Vagina (tissue), 2 donors: ENCODE measurements around the gene CCL7. TPM values are rescaled to one million over a fixed set of nuclear protein-coding genes. Genes with fewer than 3 reads are reported as not detected.
A peak's percentile ranks its signal among the peaks of the same experiment; 100 is the strongest.

Source experiments
- DNase-seq, 2 donors: peaks; one replicate each; pipeline ENCODE4 v3.0.0-alpha.2; 2017; ENCODE audit errors: extremely low spot score in 2 of 2
- H3K27ac ChIP-seq: fragments of 200-600 bp; sonication (generic); one replicate; pipeline ENCODE4 v1.5.1; 2019
- H3K27me3 ChIP-seq: fragments of 200-600 bp; sonication (generic); one replicate; pipeline ENCODE4 v1.5.1; 2019
- H3K36me3 ChIP-seq, 2 donors: fragments of 200-600 bp; sonication (generic); one replicate each; pipeline ENCODE4 v1.5.1; 2017 to 2019
- H3K4me1 ChIP-seq: fragments of 200-600 bp; sonication (generic); one replicate; pipeline ENCODE4 v1.5.1; 2019
- H3K4me3 ChIP-seq, 2 donors: fragments of 200-600 bp; sonication (generic); 1 replicate in 1 of 2; 2 replicates in 1 of 2; pipeline ENCODE4 v1.5.1; 2016 to 2019
- H3K9me3 ChIP-seq: fragments of 200-600 bp; sonication (generic); one replicate; pipeline ENCODE4 v1.5.1; 2019
- CTCF ChIP-seq, 3 experiments: fragments of 450-650 bp in 2 of 3; fragments of 200-600 bp in 1 of 3; sonication (generic) in 1 of 3; IDR thresholded peaks; one replicate each; pipeline ENCODE4 v1.5.1; 2017 to 2019; ENCODE audit warnings: antibody characterized with exemption in 3 of 3, mild to moderate bottlenecking in 2 of 3, moderate library complexity in 2 of 3
- POLR2A ChIP-seq, 2 donors: fragments of 450-650 bp; IDR thresholded peaks; one replicate each; pipeline ENCODE4 v1.6.1; 2017; ENCODE audit warnings: antibody characterized with exemption in 2 of 2, mild to moderate bottlenecking in 2 of 2, moderate library complexity in 2 of 2
- POLR2AphosphoS5 ChIP-seq, 2 donors: sonication (generic); formaldehyde crosslinking; IDR thresholded peaks; one replicate each; pipeline ENCODE4 v1.9.0; 2017; ENCODE audit warnings: antibody characterized with exemption in 2 of 2, mild to moderate bottlenecking in 2 of 2, low read depth in 1 of 2; ENCODE audit not compliant: insufficient read depth in 1 of 2
- intact Hi-C: fragments of 100-400 bp; cut with DNase I; formaldehyde crosslinking; loops from one replicate; pipeline ENCODE4 v1.15.1; 2023
- total RNA-seq: library from RNA; depleted of rRNA; stranded (reverse); fragments of >200 nt; gene quantifications from one replicate; pipeline ENCODE4 v1.2.3, GENCODE V29; 2016

Gene CCL7
- total RNA-seq, 1 donor from 2014 or later, result not detected

DNA sequence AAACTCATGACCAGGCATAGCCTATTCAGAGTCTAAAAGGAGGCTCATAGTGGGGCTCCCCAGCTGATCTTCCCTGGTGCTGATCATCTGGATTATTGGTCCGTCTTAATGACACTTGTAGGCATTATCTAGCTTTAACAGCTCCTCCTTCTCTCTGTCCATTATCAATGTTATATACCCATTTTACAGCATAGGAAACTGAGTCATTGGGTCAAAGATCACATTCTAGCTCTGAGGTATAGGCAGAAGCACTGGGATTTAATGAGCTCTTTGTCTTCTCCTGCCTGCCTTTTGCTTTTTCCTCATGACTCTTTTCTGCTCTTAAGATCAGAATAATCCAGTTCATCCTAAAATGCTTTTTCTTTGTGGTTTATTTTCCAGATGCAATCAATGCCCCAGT is 14.2 kb upstream of the CCL7 start:
- intact Hi-C loops, result loop anchor here (2.0 kb wide), 1 partner anchor 57 kb away; no protein-coding TSS in a partner anchor
- Histone ChIP-seq H3K4me1 (peaks cover 59% of the 10 kb centered on the region), H3K36me3 (no peaks in the 10 kb centered on the region), H3K4me3 (peak overlapping the region; percentile 38 to 42), H3K27ac (peak overlapping the region; percentile 84), H3K9me3 (no peaks in the 10 kb centered on the region), H3K27me3 (no peaks in the 10 kb centered on the region)
- no peak for DNase-seq
- TF ChIP-seq CTCF (IDR thresholded peaks at IDR 0.05) (no peak), POLR2AphosphoS5 (IDR thresholded peaks at IDR 0.05; ENCODE audit: insufficient read depth in 1 of 2, low read depth in 1 of 2) (no peak), POLR2A (IDR thresholded peaks at IDR 0.05) (no peak)

DNA sequence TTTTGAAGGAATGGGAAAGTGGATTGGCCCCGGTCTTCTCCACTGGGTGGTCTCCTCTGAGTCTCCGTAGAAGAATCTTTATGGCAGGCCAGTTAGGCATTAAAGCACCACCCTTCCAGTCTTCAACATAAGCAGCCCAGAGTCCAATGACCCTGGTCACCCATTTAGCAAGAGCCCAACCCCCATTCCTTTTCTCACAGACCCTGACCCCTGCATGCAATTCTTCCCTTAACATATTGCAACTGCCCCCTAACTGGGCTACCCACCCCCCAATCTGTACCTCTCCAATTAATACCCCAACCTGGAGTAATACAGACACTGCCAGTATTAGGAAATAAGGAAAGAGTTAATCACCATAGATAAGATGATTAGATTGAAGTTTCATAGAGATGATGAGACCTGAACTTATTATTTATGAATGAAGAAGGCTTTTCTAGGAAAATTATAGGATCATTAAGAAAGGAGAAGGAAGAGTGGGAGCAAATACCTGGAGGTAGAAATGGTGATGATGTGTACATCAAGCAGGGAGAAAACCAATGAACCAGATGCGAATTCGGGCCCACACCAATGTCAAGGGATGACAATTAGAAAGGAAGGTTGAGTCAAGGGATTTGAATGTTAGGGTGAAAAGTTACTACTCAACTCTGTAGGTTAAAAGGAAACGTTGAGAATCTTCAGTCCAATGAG is 12.6 kb upstream of the CCL7 start:
- TF ChIP-seq POLR2A (IDR thresholded peaks at IDR 0.05) (no peak), CTCF (IDR thresholded peaks at IDR 0.05) (no peak), POLR2AphosphoS5 (IDR thresholded peaks at IDR 0.05; ENCODE audit: insufficient read depth in 1 of 2, low read depth in 1 of 2) (no peak)
- no peak for DNase-seq
- H3K4me3 ChIP-seq, result no peak overlapping the region
- intact Hi-C loops, result no loop called here
- H3K27ac ChIP-seq, result no peak overlapping the region
- peaks cover 48% of the 10 kb centered on the region for H3K4me1 ChIP-seq
- H3K36me3 ChIP-seq, result no peaks in the 10 kb centered on the region
- H3K9me3 ChIP-seq, result no peaks in the 10 kb centered on the region
- H3K27me3 ChIP-seq, result no peaks in the 10 kb centered on the region

DNA sequence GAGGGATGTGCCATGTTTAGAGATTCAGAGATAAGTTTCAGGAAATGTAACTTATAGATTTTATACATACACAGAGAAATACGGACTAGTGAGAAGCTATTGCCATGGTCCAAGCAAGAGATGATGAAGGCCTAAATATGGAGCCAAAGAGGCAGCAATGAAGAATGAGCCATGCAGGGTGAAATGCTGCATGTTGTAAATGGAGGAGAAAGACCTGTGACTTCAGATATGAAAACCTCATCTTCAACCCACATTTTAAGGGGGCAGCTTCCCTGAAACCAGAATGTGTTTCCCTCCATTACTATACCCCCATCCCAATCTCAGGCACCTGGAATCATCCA is 12.1 kb upstream of the CCL7 start:
- DNase-seq, result no peak
- H3K4me3 ChIP-seq, result no peak overlapping the region
- no peaks in the 10 kb centered on the region for H3K9me3 ChIP-seq
- no peak overlapping the region for H3K27ac ChIP-seq
- no peaks in the 10 kb centered on the region for H3K36me3 ChIP-seq
- H3K27me3 ChIP-seq, result no peaks in the 10 kb centered on the region
- intact Hi-C loops, result no loop called here
- TF ChIP-seq CTCF (IDR thresholded peaks at IDR 0.05) (no peak), POLR2AphosphoS5 (IDR thresholded peaks at IDR 0.05; ENCODE audit: insufficient read depth in 1 of 2, low read depth in 1 of 2) (no peak), POLR2A (IDR thresholded peaks at IDR 0.05) (no peak)
- H3K4me1 ChIP-seq, result peaks cover 43% of the 10 kb centered on the region

- H3K4me3 ChIP-seq, result no peak overlapping the region
- peaks cover 31% of the 10 kb centered on the region for H3K4me1 ChIP-seq
- no peaks in the 10 kb centered on the region for H3K36me3 ChIP-seq
- DNase-seq, result no peak
- no peak overlapping the region for H3K27ac ChIP-seq
- H3K27me3 ChIP-seq, result no peaks in the 10 kb centered on the region
- intact Hi-C loops, result no loop called here
- no peaks in the 10 kb centered on the region for H3K9me3 ChIP-seq
- TF ChIP-seq POLR2AphosphoS5 (IDR thresholded peaks at IDR 0.05; ENCODE audit: insufficient read depth in 1 of 2, low read depth in 1 of 2) (peak in 1 of 2 donors; percentile 28), CTCF (IDR thresholded peaks at IDR 0.05) (no peak)
Observed at GRCh38 chr17:34259146-34259545, 10.9 kb upstream of the CCL7 start.

DNA sequence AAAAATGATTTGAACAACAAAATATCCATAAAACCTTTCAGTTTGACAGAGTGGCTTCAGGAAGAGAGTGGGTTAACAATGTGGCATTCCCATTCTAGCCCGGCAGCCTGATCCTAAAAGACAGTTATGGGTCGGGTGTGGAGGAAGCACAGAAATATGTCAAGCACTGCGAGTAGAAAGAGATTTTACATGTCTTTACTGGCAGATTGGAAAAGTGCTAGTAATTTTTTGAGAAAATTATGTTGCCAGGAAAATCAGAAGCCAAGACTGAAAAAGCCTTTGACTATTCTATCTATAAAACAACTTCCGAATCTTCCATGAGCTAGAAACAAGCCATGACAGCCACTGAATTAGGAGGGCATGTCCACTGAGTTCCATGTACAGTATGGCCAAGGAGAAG is 9.2 kb upstream of the CCL7 start:
- TF ChIP-seq CTCF (IDR thresholded peaks at IDR 0.05), result no peak
- TF ChIP-seq POLR2A (IDR thresholded peaks at IDR 0.05), result no peak
- TF ChIP-seq POLR2AphosphoS5 (IDR thresholded peaks at IDR 0.05; ENCODE audit: insufficient read depth in 1 of 2, low read depth in 1 of 2), result no peak
- DNase-seq, result no peak
- Histone ChIP-seq H3K36me3 (no peaks in the 10 kb centered on the region), H3K4me3 (no peak overlapping the region), H3K9me3 (no peaks in the 10 kb centered on the region), H3K27ac (no peak overlapping the region), H3K4me1 (peaks cover 14% of the 10 kb centered on the region), H3K27me3 (no peaks in the 10 kb centered on the region)
- intact Hi-C loops, result no loop called here
